HG03196 (cell line): ENCODE data around the gene ARF5.

Experiments
- ATAC-seq: cut with Tn5 transposase; IDR thresholded peaks from one replicate; pipeline ENCODE4 v1.9.1; 2021; ENCODE audit not compliant: unreplicated experiment

The ARF5 gene

GRCh38 chr7:127635659-127636285, 47.6 kb downstream of the ARF5 start:
- ATAC-seq, result no peak

DNA sequence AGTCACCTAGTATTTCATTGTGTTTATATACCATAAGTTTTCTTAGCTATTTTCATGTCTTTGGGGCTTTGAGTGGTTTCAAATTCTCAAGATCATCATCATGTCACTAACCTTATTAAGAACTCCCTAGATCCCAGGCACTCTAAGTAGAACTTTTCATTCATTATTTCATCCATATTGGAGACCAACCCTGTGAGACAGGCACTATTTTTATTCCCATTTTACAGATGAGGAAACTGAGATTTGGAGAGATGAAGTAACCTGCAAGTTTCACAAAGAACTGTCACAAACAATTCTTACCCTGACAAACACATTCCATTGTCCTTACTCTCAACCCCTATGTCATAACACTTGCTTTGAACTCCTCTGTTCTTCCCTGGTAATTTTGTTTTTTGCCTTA, 50.0 kb downstream of the ARF5 start:
- ATAC-seq, result no peak
